HG02610 (cell line): ENCODE results near the gene PDPR.
"Not testable (repeated sequence)": the region's sequence is repeated elsewhere in the genome, so short reads cannot be mapped to it uniquely, and the experiment has no call there.

Experiments used
- ATAC-seq: cut with Tn5 transposase; IDR thresholded peaks from one replicate; pipeline ENCODE4 v1.9.1; 2021; ENCODE audit warnings: mild to moderate bottlenecking, moderate library complexity; ENCODE audit not compliant: unreplicated experiment

The PDPR gene

GRCh38 chr16:70127706-70128105 lies 13.6 kb downstream of the PDPR start:
- ATAC-seq: not testable (repeated sequence)

GRCh38 chr16:70128844-70129243 lies 14.7 kb downstream of the PDPR start:
- not testable (repeated sequence) for ATAC-seq

GRCh38 chr16:70135796-70136195 lies 21.7 kb downstream of the PDPR start:
- ATAC-seq: not testable (repeated sequence)

GRCh38 chr16:70136595-70136994 lies 22.5 kb downstream of the PDPR start:
- not testable (repeated sequence) for ATAC-seq

GRCh38 chr16:70142739-70143138 lies 28.6 kb downstream of the PDPR start:
- ATAC-seq: not testable (repeated sequence)

- not testable (repeated sequence) for ATAC-seq
Measured at GRCh38 chr16:70143231-70143895, 29.2 kb downstream of the PDPR start.

- ATAC-seq: not testable (repeated sequence)
Measured at GRCh38 chr16:70147853-70148252, 33.7 kb downstream of the PDPR start.

- not testable (repeated sequence) for ATAC-seq
Measured at GRCh38 chr16:70148453-70148852, 34.3 kb downstream of the PDPR start.

GRCh38 chr16:70149296-70149695 lies 35.2 kb downstream of the PDPR start:
- not testable (repeated sequence) for ATAC-seq

- no peak for ATAC-seq
Measured at GRCh38 chr16:70151391-70151790, 37.3 kb downstream of the PDPR start.

- no peak for ATAC-seq
Measured at GRCh38 chr16:70151941-70152509, 37.9 kb downstream of the PDPR start.

- no peak for ATAC-seq
Measured at GRCh38 chr16:70152578-70153302, 38.6 kb downstream of the PDPR start.

GRCh38 chr16:70154736-70155135 lies 40.6 kb downstream of the PDPR start:
- not testable (repeated sequence) for ATAC-seq

- no peak for ATAC-seq
Measured at GRCh38 chr16:70156207-70156978, 42.3 kb downstream of the PDPR start.

- ATAC-seq: no peak
Measured at GRCh38 chr16:70157105-70157476, 43.0 kb downstream of the PDPR start.

GRCh38 chr16:70157477-70158260 lies 43.5 kb downstream of the PDPR start:
- ATAC-seq: no peak

- ATAC-seq: no peak
Measured at GRCh38 chr16:70158261-70158939, 44.3 kb downstream of the PDPR start.

- no peak for ATAC-seq
Measured at GRCh38 chr16:70159355-70160348, 45.5 kb downstream of the PDPR start.

- ATAC-seq: no peak
Measured at GRCh38 chr16:70160388-70160787, 46.3 kb downstream of the PDPR start.
